ENCODE measurements around the gene KLRF2. TPM values are rescaled to one million over a fixed set of nuclear protein-coding genes. Genes with fewer than 3 reads are reported as not detected.

KLRF2 gene
- total RNA-seq, 6 experiments from 2014 or later = not detected

DNA sequence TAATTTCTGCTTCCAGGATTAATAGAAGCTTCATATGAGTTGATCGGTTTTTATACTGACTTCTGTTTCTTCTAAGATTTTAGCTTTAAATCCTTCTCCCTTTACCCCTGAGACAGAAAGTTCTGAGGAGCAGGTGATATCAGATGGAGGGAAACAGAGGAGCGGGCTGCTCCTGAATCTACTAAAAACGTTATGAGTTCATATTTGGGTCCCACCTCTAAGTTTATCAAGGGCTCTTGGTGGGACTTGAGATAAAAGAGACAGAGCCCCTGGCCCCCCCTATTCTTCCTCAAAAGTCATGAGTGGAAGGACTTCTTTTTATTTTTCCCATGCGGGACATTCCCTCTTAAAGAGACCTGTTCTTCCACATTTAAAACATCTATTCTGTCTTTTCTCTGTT is 27.1 kb downstream of the KLRF2 start:
- WGBS (ENCODE audit: insufficient coverage, low coverage, low lambda C conversion rate, missing lambda C conversion rate) = 88% methylated on average over 4 of the region's 4 CpGs
- H3K36me3 ChIP-seq = no peaks in the 10 kb centered on the region
- no peak overlapping the region for H3K27ac ChIP-seq
- no peaks in the 10 kb centered on the region for H3K4me1 ChIP-seq
- no peak overlapping the region for H3K4me3 ChIP-seq
- TF ChIP-seq POLR2A (IDR thresholded peaks at IDR 0.05) = no peak
- TF ChIP-seq, protein P1, sequence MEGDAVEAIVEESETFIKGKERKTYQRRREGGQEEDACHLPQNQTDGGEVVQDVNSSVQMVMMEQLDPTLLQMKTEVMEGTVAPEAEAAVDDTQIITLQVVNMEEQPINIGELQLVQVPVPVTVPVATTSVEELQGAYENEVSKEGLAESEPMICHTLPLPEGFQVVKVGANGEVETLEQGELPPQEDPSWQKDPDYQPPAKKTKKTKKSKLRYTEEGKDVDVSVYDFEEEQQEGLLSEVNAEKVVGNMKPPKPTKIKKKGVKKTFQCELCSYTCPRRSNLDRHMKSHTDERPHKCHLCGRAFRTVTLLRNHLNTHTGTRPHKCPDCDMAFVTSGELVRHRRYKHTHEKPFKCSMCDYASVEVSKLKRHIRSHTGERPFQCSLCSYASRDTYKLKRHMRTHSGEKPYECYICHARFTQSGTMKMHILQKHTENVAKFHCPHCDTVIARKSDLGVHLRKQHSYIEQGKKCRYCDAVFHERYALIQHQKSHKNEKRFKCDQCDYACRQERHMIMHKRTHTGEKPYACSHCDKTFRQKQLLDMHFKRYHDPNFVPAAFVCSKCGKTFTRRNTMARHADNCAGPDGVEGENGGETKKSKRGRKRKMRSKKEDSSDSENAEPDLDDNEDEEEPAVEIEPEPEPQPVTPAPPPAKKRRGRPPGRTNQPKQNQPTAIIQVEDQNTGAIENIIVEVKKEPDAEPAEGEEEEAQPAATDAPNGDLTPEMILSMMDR (IDR thresholded peaks at IDR 0.05) = no peak
- peaks cover 0 to 5% (median 0%) of the 10 kb centered on the region in 4 donors for H3K9me3 ChIP-seq
- ATAC-seq (no peak), DNase-seq (no peak)
- intact Hi-C loops (cut with DNase I) = no loop called here
- H3K27me3 ChIP-seq = no peaks in the 10 kb centered on the region

- ATAC-seq = no peak
- no peak for DNase-seq
- Histone ChIP-seq H3K4me1 (no peaks in the 10 kb centered on the region), H3K27me3 (no peaks in the 10 kb centered on the region), H3K4me3 (no peak overlapping the region), H3K9me3 (peaks cover 0 to 5% (median 0%) of the 10 kb centered on the region in 4 donors), H3K36me3 (no peaks in the 10 kb centered on the region), H3K27ac (no peak overlapping the region)
- TF ChIP-seq, protein P1 (IDR thresholded peaks at IDR 0.05) = no peak
- TF ChIP-seq POLR2A (IDR thresholded peaks at IDR 0.05) = no peak
- intact Hi-C loops (cut with DNase I) = no loop called here
Measured at GRCh38 chr12:9909724-9910123, 28.4 kb downstream of the KLRF2 start.

GRCh38 chr12:9910716-9911421 is 29.6 kb downstream of the KLRF2 start:
- DNase-seq (no peak), ATAC-seq (no peak)
- Histone ChIP-seq H3K36me3 (no peaks in the 10 kb centered on the region), H3K27ac (no peak overlapping the region), H3K4me3 (no peak overlapping the region), H3K4me1 (no peaks in the 10 kb centered on the region), H3K9me3 (peaks cover 0 to 5% (median 0%) of the 10 kb centered on the region in 4 donors), H3K27me3 (no peaks in the 10 kb centered on the region)
- 59% methylated on average over 6 of the region's 7 CpGs for WGBS (ENCODE audit: insufficient coverage, low coverage, low lambda C conversion rate, missing lambda C conversion rate)
- intact Hi-C loops (cut with DNase I) = no loop called here
- TF ChIP-seq, protein P1 (IDR thresholded peaks at IDR 0.05) = no peak
- no peak for TF ChIP-seq POLR2A (IDR thresholded peaks at IDR 0.05)

- Histone ChIP-seq H3K9me3 (peaks cover 0 to 5% (median 0%) of the 10 kb centered on the region in 4 donors), H3K27ac (no peak overlapping the region), H3K4me3 (no peak overlapping the region), H3K36me3 (no peaks in the 10 kb centered on the region), H3K4me1 (no peaks in the 10 kb centered on the region), H3K27me3 (no peaks in the 10 kb centered on the region)
- intact Hi-C loops (cut with DNase I) = no loop called here
- no peak for TF ChIP-seq POLR2A (IDR thresholded peaks at IDR 0.05)
- TF ChIP-seq, protein P1 (IDR thresholded peaks at IDR 0.05) = no peak
- ATAC-seq (no peak), DNase-seq (no peak)
Measured at GRCh38 chr12:9911708-9912107, 30.4 kb downstream of the KLRF2 start.

Measured in right lobe of liver (tissue), 6 donors.